ENCODE results near the gene RXFP2.

RXFP2 gene

GRCh38 chr13:31835932-31836331, 96.6 kb downstream of the RXFP2 start:
- no peak for TF ChIP-seq CTCF (IDR thresholded peaks at IDR 0.05)
- DNase-seq (ENCODE audit: low spot score), result no peak
- Histone ChIP-seq H3K4me3 (no peak overlapping the region), H3K27ac (no peak overlapping the region)

- no peak for TF ChIP-seq CTCF (IDR thresholded peaks at IDR 0.05)
- Histone ChIP-seq H3K27ac (no peak overlapping the region), H3K4me3 (no peak overlapping the region)
- no peak for DNase-seq (ENCODE audit: low spot score)
Observed at GRCh38 chr13:31843044-31843443, 103.7 kb downstream of the RXFP2 start.

DNA sequence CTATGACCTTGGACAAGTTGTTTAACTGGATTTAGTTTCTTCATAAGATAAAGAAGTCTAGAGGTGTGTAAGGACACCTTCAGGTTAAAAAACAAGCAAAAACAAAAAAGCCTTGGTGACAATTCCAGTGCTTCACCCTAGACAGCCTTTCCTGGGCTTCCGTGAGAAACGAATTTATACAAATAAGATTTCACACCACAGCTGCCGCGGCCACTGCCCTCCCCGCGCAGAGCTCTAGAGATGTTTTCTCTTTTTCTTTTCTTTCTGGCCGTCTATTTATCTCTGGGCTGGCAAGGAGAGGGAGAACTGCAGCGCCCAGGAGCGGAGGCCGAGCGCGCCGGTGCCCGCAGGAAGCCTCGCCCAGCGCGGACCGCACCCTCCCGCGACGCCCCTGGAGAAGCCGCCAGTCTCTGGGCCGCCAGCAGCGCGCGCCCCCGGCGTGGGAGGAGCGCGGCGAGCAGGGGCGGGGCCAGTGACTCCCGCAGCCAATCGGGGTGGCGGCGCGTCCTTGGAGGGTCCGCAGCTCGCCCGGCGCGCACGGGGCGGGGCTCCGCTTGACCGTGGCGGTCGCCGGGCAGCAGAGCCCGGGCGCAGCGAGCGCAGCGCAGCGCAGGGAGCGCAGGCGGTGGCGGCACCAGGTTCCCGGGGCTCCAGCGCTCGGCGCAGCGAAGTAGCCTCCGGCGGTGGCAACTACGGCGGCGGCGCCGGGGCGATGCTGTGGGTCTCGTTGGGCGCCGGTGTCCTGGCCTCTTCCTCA, 107.0 kb downstream of the RXFP2 start:
- H3K4me3 ChIP-seq, result peak overlapping the region; percentile 92

GRCh38 chr13:31846961-31847752, 107.8 kb downstream of the RXFP2 start:
- peak overlapping the region; percentile 86 to 94 for H3K27ac ChIP-seq
- no peak for TF ChIP-seq CTCF (IDR thresholded peaks at IDR 0.05)
- DNase-seq (ENCODE audit: low spot score), result no peak
- peak overlapping the region; percentile 92 for H3K4me3 ChIP-seq

More for the DNA sequence above, 107.0 kb downstream of the RXFP2 start:
- TF ChIP-seq CTCF (IDR thresholded peaks at IDR 0.05), result no peak
- H3K27ac ChIP-seq, result peak overlapping the region; percentile 86 to 94
- DNase-seq (ENCODE audit: low spot score), result peak; percentile 92

DNA sequence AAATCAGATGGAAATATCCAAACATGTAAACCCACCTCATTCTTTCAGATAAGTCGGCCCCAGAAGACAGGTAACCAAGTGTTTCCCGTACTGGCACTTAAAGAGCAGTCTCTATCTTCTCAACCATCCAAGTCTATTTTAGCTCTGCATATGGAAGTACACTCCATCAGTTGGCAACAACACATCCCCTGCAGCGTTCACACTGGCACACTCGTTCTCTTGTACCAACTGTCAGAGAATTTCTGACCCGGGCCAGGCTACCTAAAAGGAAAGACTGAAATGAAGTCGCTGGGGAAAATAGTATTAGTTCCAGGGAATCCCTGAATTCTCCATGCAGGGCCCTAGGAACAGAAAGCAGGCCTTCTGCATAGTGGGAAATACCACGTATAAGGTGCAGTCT, 109.3 kb downstream of the RXFP2 start:
- no peak for DNase-seq (ENCODE audit: low spot score)
- Histone ChIP-seq H3K4me3 (peak overlapping the region; percentile 3), H3K27ac (no peak overlapping the region)
- TF ChIP-seq CTCF (IDR thresholded peaks at IDR 0.05), result no peak

DNA sequence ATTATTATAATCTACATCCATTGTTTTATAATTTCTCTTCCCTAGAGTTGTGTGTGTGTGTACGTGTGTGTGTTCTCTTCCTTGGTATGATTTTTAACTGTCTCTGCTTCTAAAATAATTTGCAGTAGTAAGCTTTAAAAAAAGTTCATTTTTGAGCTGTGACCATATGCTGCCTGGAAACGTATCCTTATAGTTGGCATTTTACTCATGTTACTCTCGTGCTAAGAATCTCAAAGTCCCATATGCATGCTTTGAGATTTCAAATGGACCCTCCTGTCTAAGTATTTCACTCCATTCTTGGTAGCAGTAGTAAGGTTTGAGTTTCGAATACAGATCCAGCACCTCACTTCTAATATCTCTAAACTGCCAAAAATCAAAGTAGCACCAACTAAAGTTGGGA, 109.9 kb downstream of the RXFP2 start:
- no peak for DNase-seq (ENCODE audit: low spot score)
- TF ChIP-seq CTCF (IDR thresholded peaks at IDR 0.05), result no peak
- Histone ChIP-seq H3K27ac (no peak overlapping the region), H3K4me3 (peak overlapping the region; percentile 19)

All from coronary artery (tissue), 2 donors.